ENCODE data around the gene MAG. TPM values are rescaled to one million over a fixed set of nuclear protein-coding genes. Genes with fewer than 3 reads are reported as not detected.
A peak's percentile ranks its signal among the peaks of the same experiment; 100 is the strongest.

MAG gene
- total and polyA plus RNA-seq, 2 of the 13 experiments (the other 11 are each of a cell fraction or from before 2014, with no cell fraction given): 0.20 to 1.3 TPM

GRCh38 chr19:35357867-35358573 is 66.1 kb downstream of the MAG start, which contains the start of gene FFAR3:
Gene FFAR3 (plus strand): TSS chr19:35358460. CDS start chr19:35358891, 431 bp downstream.
- no peak within 1 kb of the TSS for H3K27ac ChIP-seq (ENCODE audit: extremely low read length, insufficient read depth, low read length)
- no peak within 1 kb of the TSS for H3K9ac ChIP-seq (ENCODE audit: insufficient read depth, low read depth, low read length)
- BruUV-seq (replicated peaks): no TSS peak
- H3K9me3 ChIP-seq (ENCODE audit: low read length): no peaks in the 10 kb centered on the region
- no peaks in the 10 kb centered on the region for H3K79me2 ChIP-seq (ENCODE audit: insufficient read depth, low read length)
- H3K27me3 ChIP-seq (ENCODE audit: control insufficient read depth in 1 of 2, insufficient read depth in 2 of 2, low read length in 2 of 2): peaks cover 6 to 17% of the 10 kb centered on the region in 2 experiments; a peak in 4 of 5 replicates
- FAIRE-seq: no peak
- POLR2A ChIA-PET: no interaction called here
- no peak for ATAC-seq
- intact Hi-C loops (cut with micrococcal nuclease; ENCODE audit: unreplicated experiment): no loop called here
- no peaks in the 10 kb centered on the region for H4K20me1 ChIP-seq (ENCODE audit: insufficient read depth, low read length)
- CTCF ChIA-PET (ENCODE audit: low intra/inter-chr PET ratio, low total read pairs): no interaction called here
- no peak within 1 kb of the TSS for H3K4me3 ChIP-seq (replicated peaks in 1 of 3; ENCODE audit: insufficient read depth in 1 of 3, low read depth in 2 of 3, low read length in 3 of 3)
- no peaks in the 10 kb centered on the region for H3K36me3 ChIP-seq (replicated peaks in 1 of 2; ENCODE audit: control insufficient read depth in 1 of 2, insufficient read depth in 2 of 2, low read length in 2 of 2)
- no peak for DNase-seq (ENCODE audit: low spot score)
- H3K4me2 ChIP-seq (ENCODE audit: low read depth, low read length): no peak within 1 kb of the TSS
- H2AFZ ChIP-seq (ENCODE audit: low read length): no peak within 1 kb of the TSS
- in situ Hi-C loops (cut with HindIII; ENCODE audit: extremely low pct_ligation_motif_present, low pct_unique_long_range_greater_than_20kb): no loop called here
- H3K4me1 ChIP-seq (ENCODE audit: insufficient read depth, low read length): peaks cover 48% of the 10 kb centered on the region
- 56% methylated on average over 14 of the region's 18 CpGs for WGBS (ENCODE audit: low lambda C conversion rate)
- no peak for TF ChIP-seq SIX4 (CRISPR knock-in tag; IDR thresholded peaks at IDR 0.05)
- peak; percentile 30; the same call in 1 of the 2 replicates for TF ChIP-seq CEBPB (IDR thresholded peaks at IDR 0.05; ENCODE audit: borderline replicate concordance, low read depth, low read length)
- no peak for TF ChIP-seq ZBTB40 (IDR thresholded peaks at IDR 0.05)
- no peak for TF ChIP-seq ZBTB40 (CRISPR knock-in tag; IDR thresholded peaks at IDR 0.05)
- no peak for TF ChIP-seq NCOA5 (CRISPR knock-in tag; IDR thresholded peaks at IDR 0.05)
- TF ChIP-seq HNRNPLL (IDR thresholded peaks at IDR 0.05; ENCODE audit: low read depth, low read length, poor library complexity, severe bottlenecking): no peak
- TF ChIP-seq CEBPG (CRISPR knock-in tag; IDR thresholded peaks at IDR 0.05): peak; percentile 40; the same call in 1 of the 2 replicates
- TF ChIP-seq ATF7 (IDR thresholded peaks at IDR 0.05): peak; percentile 86
- TF ChIP-seq ATF7 (CRISPR knock-in tag; IDR thresholded peaks at IDR 0.05): no peak
- no peak for TF ChIP-seq ZBTB2 (CRISPR knock-in tag; IDR thresholded peaks at IDR 0.05; ENCODE audit: low read depth)
- TF ChIP-seq ZNF414 (CRISPR knock-in tag; IDR thresholded peaks at IDR 0.05): no peak
- no peak for TF ChIP-seq ZNF589 (CRISPR knock-in tag; conservative IDR thresholded peaks at IDR 0.05)
- no peak for TF ChIP-seq HNRNPH1 (optimal IDR thresholded peaks at IDR 0.05; ENCODE audit: low read depth, low read length)
- peak; percentile 86 for TF ChIP-seq CREB1 (IDR thresholded peaks at IDR 0.05)
- TF ChIP-seq CREB1 (CRISPR knock-in tag; IDR thresholded peaks at IDR 0.05): no peak
